PC-3 (cell line): ENCODE measurements around the gene CTBP2. TPM values are rescaled to one million over a fixed set of nuclear protein-coding genes. Genes with fewer than 3 reads are reported as not detected.

Source experiments
- ATAC-seq: fragments of 200-7000 bp; cut with Tn5 transposase; 2 replicates; pipeline ENCODE4 v1.9.1; 2020; ENCODE audit warnings: mild to moderate bottlenecking, moderate library complexity
- BruUV-seq: library from RNA; stranded (reverse); fragments of 400-500 nt; replicated peaks from 2 replicates; lab custom pipeline; 2021; lab: Mats Ljungman, UMichigan
- CTCF ChIA-PET: fragments of 300-600 bp; sonication (Branson Sonifier 250); formaldehyde crosslinking; loops from one replicate; lab custom pipeline; 2022; ENCODE audit warnings: antibody characterized with exemption; lab: Charles Lee
- POLR2A ChIA-PET: fragments of 300-600 bp; sonication (Branson Sonifier 250); formaldehyde crosslinking; loops from one replicate; lab custom pipeline; 2022; ENCODE audit warnings: antibody characterized with exemption; ENCODE audit not compliant: unreplicated experiment; lab: Charles Lee
- DNase-seq: peaks from one replicate; pipeline ENCODE4 v3.0.0-alpha.2; 2015
- H2AFZ ChIP-seq: fragments of 300-600 bp; sonication (generic); 2 replicates; pipeline ENCODE4 v1.6.0; 2016; ENCODE audit warnings: antibody characterized with exemption, low read length
- H3F3A ChIP-seq: fragments of 300-600 bp; sonication (generic); one replicate; pipeline ENCODE4 v1.6.0; 2017; ENCODE audit warnings: antibody characterized with exemption, low read length, control low read depth, mild to moderate bottlenecking; ENCODE audit not compliant: unreplicated experiment
- H3K27ac ChIP-seq: fragments of 300-600 bp; sonication (generic); 2 replicates; pipeline ENCODE4 v1.5.1; 2016; ENCODE audit warnings: mild to moderate bottlenecking, low read length
- H3K27me3 ChIP-seq: fragments of 300-600 bp; sonication (generic); 2 replicates; pipeline ENCODE4 v1.6.1; 2016; ENCODE audit warnings: low read length, mixed read lengths
- H3K36me3 ChIP-seq: fragments of 300-600 bp; sonication (generic); 2 replicates; pipeline ENCODE4 v1.6.1; 2016; ENCODE audit warnings: low read depth, mixed run types, low read length, mixed read lengths
- H3K4me1 ChIP-seq: fragments of 300-600 bp; sonication (generic); 2 replicates; pipeline ENCODE4 v1.5.1; 2016; ENCODE audit warnings: low read length; ENCODE audit not compliant: insufficient read depth
- H3K4me2 ChIP-seq: fragments of 300-600 bp; sonication (generic); 2 replicates; pipeline ENCODE4 v1.6.0; 2016; ENCODE audit warnings: low read length
- H3K4me3 ChIP-seq: fragments of 300-600 bp; sonication (generic); 2 replicates; pipeline ENCODE4 v1.5.1; 2016; ENCODE audit warnings: mild to moderate bottlenecking, low read length, mixed read lengths
- H3K79me2 ChIP-seq: fragments of 300-600 bp; sonication (generic); 2 replicates; pipeline ENCODE4 v1.6.1; 2017; ENCODE audit warnings: low read length, mixed read lengths
- H3K9ac ChIP-seq: fragments of 300-600 bp; sonication (generic); 2 replicates; pipeline ENCODE4 v1.6.0; 2016; ENCODE audit warnings: mild to moderate bottlenecking, low read length
- H3K9me2 ChIP-seq: fragments of 300-600 bp; sonication (generic); replicated peaks from 2 replicates; pipeline ENCODE4 v1.6.1; 2016; ENCODE audit warnings: mixed run types, low read length, mixed read lengths
- H3K9me3 ChIP-seq: fragments of 300-600 bp; sonication (generic); 2 replicates; pipeline ENCODE4 v1.6.1; 2016; ENCODE audit warnings: low read length, mixed read lengths
- H4K20me1 ChIP-seq: fragments of 300-600 bp; sonication (generic); 2 replicates; pipeline ENCODE4 v1.6.1; 2016; ENCODE audit warnings: low read length, mixed read lengths
- CTCF ChIP-seq: fragments of 300-600 bp; sonication (generic); conservative IDR thresholded peaks from 2 replicates; pipeline ENCODE4 v1.5.1; 2017; ENCODE audit warnings: antibody characterized with exemption, low read depth, mild to moderate bottlenecking, low read length
- EZH2 ChIP-seq: fragments of 300-600 bp; sonication (generic); IDR thresholded peaks from one replicate; pipeline ENCODE4 v1.6.1; 2017; ENCODE audit warnings: antibody characterized with exemption, mild to moderate bottlenecking, low read length; ENCODE audit not compliant: unreplicated experiment
- EZH2phosphoT487 ChIP-seq: fragments of 300-600 bp; sonication (generic); IDR thresholded peaks from 2 replicates; pipeline ENCODE4 v1.6.1; 2018; ENCODE audit warnings: mild to moderate bottlenecking, antibody characterized with exemption, low read length, borderline replicate concordance
- intact Hi-C: fragments of 100-400 bp; cut with micrococcal nuclease; formaldehyde crosslinking; loops from 2 replicates; pipeline ENCODE4 v1.9.0; 2023
- total RNA-seq: library from RNA; depleted of rRNA; stranded (reverse); fragments of >200 nt; gene quantifications from 2 replicates; pipeline ENCODE4 v1.2.3, GENCODE V29; 2014

The CTBP2 gene
- total RNA-seq, 1 experiment from 2014 or later, result 78.9 TPM

DNA sequence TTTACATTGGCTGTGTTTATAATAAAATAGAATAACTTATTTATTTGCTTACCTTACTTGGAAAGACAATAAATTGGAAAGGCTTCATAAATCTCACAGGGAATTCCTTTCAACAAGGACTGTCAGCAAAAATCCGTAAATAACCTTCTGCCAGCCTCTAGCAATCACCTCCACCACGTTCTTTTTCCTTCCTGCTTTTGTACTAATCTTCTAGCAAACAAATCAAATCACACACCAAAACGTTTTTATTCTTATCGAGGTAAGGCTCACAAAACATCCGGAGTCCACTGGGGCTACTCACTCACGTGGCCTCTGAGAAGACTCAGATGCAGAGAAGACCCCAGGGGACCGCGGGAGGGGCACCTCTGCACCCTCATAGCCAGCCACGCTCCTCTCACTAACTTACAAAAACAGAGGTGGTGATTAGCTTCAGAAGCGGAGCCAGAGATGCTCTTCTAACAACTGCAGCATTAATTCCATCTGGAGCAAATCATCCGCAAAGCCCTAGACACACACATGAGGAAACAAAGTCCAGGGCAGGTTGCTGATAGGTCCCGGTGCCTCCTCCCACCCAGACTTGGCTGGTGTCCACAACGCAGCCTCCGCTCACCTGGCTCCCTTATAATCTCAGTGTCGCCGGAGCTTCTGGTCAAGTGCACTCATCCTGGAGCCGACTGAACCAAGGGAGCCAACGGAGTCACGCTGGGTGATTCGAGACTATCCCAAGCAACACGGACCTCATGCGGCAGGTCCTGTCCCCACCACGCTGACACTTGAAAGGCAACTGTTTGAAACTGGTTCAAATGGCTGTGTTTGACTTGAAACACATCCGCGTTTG is 22.5 kb downstream of the CTBP2 start:
- no peak overlapping the region for H3K4me2 ChIP-seq
- no TSS peak for BruUV-seq
- no peaks in the 10 kb centered on the region for H3K9me2 ChIP-seq
- no peaks in the 10 kb centered on the region for H3K9me3 ChIP-seq
- H4K20me1 ChIP-seq, result peaks cover 12% of the 10 kb centered on the region; the same call in 1 of the 2 replicates
- ATAC-seq, result no peak
- no peaks in the 10 kb centered on the region for H3K4me1 ChIP-seq
- DNase-seq, result no peak
- H3K27ac ChIP-seq, result no peak overlapping the region
- H3K9ac ChIP-seq, result no peak overlapping the region
- H2AFZ ChIP-seq, result no peak overlapping the region
- no peak for TF ChIP-seq EZH2
- no peak for TF ChIP-seq EZH2phosphoT487
- no peak for TF ChIP-seq CTCF
- POLR2A ChIA-PET, result no interaction called here
- CTCF ChIA-PET, result no interaction called here
- H3K79me2 ChIP-seq, result peaks cover 98% of the 10 kb centered on the region
- no peaks in the 10 kb centered on the region for H3F3A ChIP-seq
- no peak overlapping the region for H3K4me3 ChIP-seq
- H3K36me3 ChIP-seq, result peaks cover 10% of the 10 kb centered on the region
- H3K27me3 ChIP-seq, result no peaks in the 10 kb centered on the region
- intact Hi-C loops, result no loop called here

DNA sequence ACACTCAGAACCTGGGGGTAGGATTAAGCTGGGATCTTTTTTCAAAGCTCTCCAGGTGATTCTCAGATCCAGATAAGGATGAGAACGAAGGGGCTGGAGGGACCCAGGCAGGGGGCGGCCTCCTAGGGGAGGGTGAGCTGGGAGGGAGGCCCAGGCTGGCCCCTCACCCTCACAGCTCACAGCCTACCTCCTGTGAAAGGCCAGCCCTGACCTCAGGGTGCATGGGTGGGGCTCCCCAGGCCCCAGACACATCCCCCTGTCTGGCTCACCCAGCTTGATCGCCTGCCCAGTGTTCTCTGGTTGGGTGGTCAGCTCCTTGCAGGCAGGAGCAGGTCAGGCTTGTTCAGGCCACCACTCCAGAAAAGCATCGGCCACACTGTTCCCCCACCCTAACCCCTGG is 24.3 kb downstream of the CTBP2 start:
- Histone ChIP-seq H3K4me2 (no peak overlapping the region), H3K9me2 (no peaks in the 10 kb centered on the region), H3K27ac (no peak overlapping the region), H3K36me3 (peaks cover 15% of the 10 kb centered on the region), H3K79me2 (peaks cover 98% of the 10 kb centered on the region), H3K27me3 (no peaks in the 10 kb centered on the region), H3K9me3 (no peaks in the 10 kb centered on the region), H2AFZ (no peak overlapping the region), H4K20me1 (peaks cover 9% of the 10 kb centered on the region; the same call in 1 of the 2 replicates), H3K4me3 (no peak overlapping the region), H3K9ac (no peak overlapping the region), H3K4me1 (no peaks in the 10 kb centered on the region), H3F3A (no peaks in the 10 kb centered on the region)
- BruUV-seq, result no TSS peak
- TF ChIP-seq EZH2 (no peak), CTCF (no peak), EZH2phosphoT487 (no peak)
- ATAC-seq (no peak), DNase-seq (no peak)
- intact Hi-C loops, result no loop called here
- POLR2A ChIA-PET, result no interaction called here
- CTCF ChIA-PET, result no interaction called here

GRCh38 chr10:125135771-125136035 is 24.7 kb downstream of the CTBP2 start:
- Histone ChIP-seq H3K27me3 (no peaks in the 10 kb centered on the region), H2AFZ (no peak overlapping the region), H4K20me1 (peaks cover 9% of the 10 kb centered on the region; the same call in 1 of the 2 replicates), H3K4me3 (no peak overlapping the region), H3K36me3 (peaks cover 15% of the 10 kb centered on the region), H3F3A (no peaks in the 10 kb centered on the region), H3K9me2 (no peaks in the 10 kb centered on the region), H3K9me3 (no peaks in the 10 kb centered on the region), H3K79me2 (peaks cover 98% of the 10 kb centered on the region), H3K27ac (no peak overlapping the region), H3K4me1 (no peaks in the 10 kb centered on the region), H3K9ac (no peak overlapping the region), H3K4me2 (no peak overlapping the region)
- POLR2A ChIA-PET, result no interaction called here
- no TSS peak for BruUV-seq
- TF ChIP-seq EZH2phosphoT487 (no peak), EZH2 (no peak)
- DNase-seq (no peak), ATAC-seq (no peak)
- intact Hi-C loops, result no loop called here
- CTCF ChIA-PET, result no interaction called here
